ENCODE results near the gene TRERF1.

The TRERF1 gene

GRCh38 chr6:42226161-42226611 is 225.5 kb downstream of the TRERF1 start (continued):
- TF ChIP-seq ZNF692 (tag by site-specific recombination; IDR thresholded peaks at IDR 0.05): no peak
- TF ChIP-seq KLF1 (tag by site-specific recombination; IDR thresholded peaks at IDR 0.05): no peak
- no peak for TF ChIP-seq ZNF501 (tag by site-specific recombination; IDR thresholded peaks at IDR 0.05)
- TF ChIP-seq ZNF423 (tag by site-specific recombination; IDR thresholded peaks at IDR 0.05): no peak
- no peak for TF ChIP-seq ZNF202 (tag by site-specific recombination; IDR thresholded peaks at IDR 0.05; ENCODE audit: borderline replicate concordance)
- peak; percentile 73 for TF ChIP-seq PRDM10 (tag by site-specific recombination; IDR thresholded peaks at IDR 0.05)

- Histone ChIP-seq H3K4me1 (ENCODE audit: control insufficient read depth, insufficient read depth, low read length) (peaks cover 16% of the 10 kb centered on the region), H3K9me3 (ENCODE audit: control insufficient read depth, insufficient read depth, low read depth, low read length) (no peaks in the 10 kb centered on the region), H3K27ac (ENCODE audit: extremely low read depth, low read depth, low read length) (no peak overlapping the region), H3K4me3 (ENCODE audit: low read depth, low read length) (no peak overlapping the region), H3K36me3 (ENCODE audit: control insufficient read depth in 2 of 2, insufficient read depth in 1 of 2, low read length in 2 of 2) (no peaks in the 10 kb centered on the region)
- TF ChIP-seq ZNF600 (tag by site-specific recombination; IDR thresholded peaks at IDR 0.05) (peak; percentile 51), ZNF362 (tag by site-specific recombination; IDR thresholded peaks at IDR 0.05) (no peak), ZNF830 (tag by site-specific recombination; IDR thresholded peaks at IDR 0.05; ENCODE audit: low read depth) (no peak)
- POLR2A ChIA-PET: interaction anchor here (1.4 kb wide), 1 partner anchor 8 kb away, joined by 5 read pairs; the partner anchor contains the start of gene MRPS10
- CTCF ChIA-PET: interaction anchor here (0.7 to 5.2 kb wide), 5 partner anchors 11 to 501 kb away, joined by 3 to 46 read pairs (median 3); partner anchors contain the start of gene TOMM6
Observed at GRCh38 chr6:42225419-42225818, 226.3 kb downstream of the TRERF1 start.

GRCh38 chr6:42225029-42225339 is 226.7 kb downstream of the TRERF1 start:
- POLR2A ChIA-PET: no interaction called here
- 0 out of 2 replicates have a peak overlapping the region, but pooled peaks have one; percentile 6 for H3K27ac ChIP-seq (ENCODE audit: extremely low read depth, low read depth, low read length)
- H3K9me3 ChIP-seq (ENCODE audit: control insufficient read depth, insufficient read depth, low read depth, low read length): no peaks in the 10 kb centered on the region

More at GRCh38 chr6:42225029-42225339, 226.7 kb downstream of the TRERF1 start:
- peaks cover 16% of the 10 kb centered on the region for H3K4me1 ChIP-seq (ENCODE audit: control insufficient read depth, insufficient read depth, low read length)
- CTCF ChIA-PET: interaction anchor here (0.8 to 5.2 kb wide), 4 partner anchors 10 to 501 kb away, joined by 3 to 46 read pairs (median 12); no protein-coding TSS in a partner anchor
- H3K36me3 ChIP-seq (ENCODE audit: control insufficient read depth in 2 of 2, insufficient read depth in 1 of 2, low read length in 2 of 2): no peaks in the 10 kb centered on the region
- no peak overlapping the region for H3K4me3 ChIP-seq (ENCODE audit: low read depth, low read length)
- no peak for TF ChIP-seq FEZF1 (tag by site-specific recombination; IDR thresholded peaks at IDR 0.05)
- TF ChIP-seq ZNF585B (tag by site-specific recombination; IDR thresholded peaks at IDR 0.05): no peak
- TF ChIP-seq SP3 (tag by site-specific recombination; IDR thresholded peaks at IDR 0.05): 0 out of 2 replicates have a peak, but pooled peaks have one; percentile 6
- TF ChIP-seq ZNF660 (tag by site-specific recombination; IDR thresholded peaks at IDR 0.05): 0 out of 2 replicates have a peak, but pooled peaks have one; percentile 6
- TF ChIP-seq ZNF362 (tag by site-specific recombination; IDR thresholded peaks at IDR 0.05): peak; percentile 69
- TF ChIP-seq ZNF645 (tag by site-specific recombination; IDR thresholded peaks at IDR 0.05): no peak
